GM12892 (cell line): ENCODE results near the gene GLI2.

Experiments
- POLR2A ChIP-seq: IDR thresholded peaks from 2 replicates; pipeline ENCODE4 v1.6.1; 2011; ENCODE audit warnings: low read depth, low read length, control low read depth
- POLR2AphosphoS5 ChIP-seq: IDR thresholded peaks from 2 replicates; pipeline ENCODE4 v1.6.1; 2011; ENCODE audit warnings: low read depth, low read length, control low read depth

DNA sequence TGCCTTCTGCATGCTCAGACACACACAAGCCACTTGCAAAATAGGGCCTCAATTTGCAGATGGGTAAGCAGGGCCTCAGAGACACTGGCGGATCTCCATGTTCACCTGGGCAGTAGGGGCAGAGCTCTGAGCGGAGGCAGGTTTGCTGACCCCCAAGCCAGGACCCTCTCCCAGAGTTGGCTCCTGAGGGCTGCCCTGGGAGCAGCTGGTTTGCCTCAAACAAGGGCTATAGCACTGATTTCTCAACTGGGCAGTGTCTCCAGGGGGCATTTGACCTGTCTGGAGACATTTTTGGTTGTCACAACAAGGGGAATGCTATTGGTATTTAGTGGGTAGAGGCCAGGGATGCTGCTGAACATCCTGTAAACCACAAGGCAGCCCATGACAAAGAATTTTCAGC lies 11.6 kb downstream of the GLI2 start:
- no peak for TF ChIP-seq POLR2A
- no peak for TF ChIP-seq POLR2AphosphoS5
